Fibroblast of skin of left biceps (primary cell): ENCODE results near the gene LDHA.

Experiments
- DNase-seq, 2 experiments: peaks; one replicate each; pipeline ENCODE4 v3.0.0-alpha.2; 2013; ENCODE audit warnings: low read depth in 2 of 2

LDHA gene

GRCh38 chr11:18394275-18394927, at the start of gene LDHA:
TSS of gene LDHA (plus strand) at chr11:18394563. CDS start at chr11:18396843, 2,280 bp downstream.
- peak; percentile 89 to 91 for DNase-seq

DNA sequence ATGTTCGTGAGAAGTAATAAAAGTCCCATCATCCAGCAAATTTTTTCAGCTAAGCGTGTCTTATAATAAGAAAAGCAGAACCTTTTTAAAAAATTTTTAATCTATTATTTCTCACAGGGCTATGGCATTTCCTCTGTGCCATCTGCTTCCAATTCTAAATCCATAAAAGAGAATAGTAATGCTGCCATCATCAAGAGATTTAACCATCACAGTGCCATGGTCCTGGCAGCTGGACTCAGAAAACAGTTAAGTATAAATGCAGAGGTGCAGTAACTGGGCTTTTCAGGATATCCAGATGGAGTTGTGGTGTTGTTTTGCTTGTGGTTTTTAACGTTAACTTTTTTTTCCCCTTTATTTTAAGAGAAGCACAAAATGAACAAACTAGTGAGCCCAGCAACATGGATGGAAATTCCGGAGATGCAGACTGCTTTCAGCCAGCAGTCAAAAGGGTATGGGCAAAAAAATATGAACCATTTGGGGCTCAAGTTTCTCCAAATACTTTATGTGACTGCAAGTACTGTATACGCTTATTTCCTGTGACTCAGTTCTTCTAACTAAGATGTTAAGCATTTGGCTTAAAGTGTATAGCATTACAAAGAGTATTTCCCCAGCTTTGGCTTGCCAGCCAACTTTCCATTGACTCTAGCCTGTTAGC, 46.8 kb upstream of the LDHA start:
- peak; percentile 51 to 58 for DNase-seq

- peak in 1 of 2 experiments; percentile 10 for DNase-seq
Observed at GRCh38 chr11:18352581-18352980, 41.8 kb upstream of the LDHA start.

DNA sequence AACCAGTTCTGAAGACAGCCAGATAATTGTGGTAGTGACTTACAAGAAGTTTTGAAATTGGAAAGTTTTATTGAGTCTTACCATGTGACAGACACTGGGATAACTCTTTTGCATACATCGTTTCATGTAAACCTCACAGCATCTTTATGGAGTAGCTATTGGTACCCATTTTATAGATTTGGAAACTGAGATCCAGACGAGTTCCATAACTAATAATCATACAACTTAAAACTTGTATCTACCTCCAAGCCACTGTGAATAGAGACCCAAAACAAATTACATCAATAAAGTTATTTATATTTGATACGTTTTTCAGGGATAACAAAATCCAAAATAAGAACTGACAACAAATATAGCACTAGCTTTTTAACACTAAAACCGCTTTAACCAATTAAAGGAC, 35.7 kb upstream of the LDHA start:
- DNase-seq, result no peak

DNA sequence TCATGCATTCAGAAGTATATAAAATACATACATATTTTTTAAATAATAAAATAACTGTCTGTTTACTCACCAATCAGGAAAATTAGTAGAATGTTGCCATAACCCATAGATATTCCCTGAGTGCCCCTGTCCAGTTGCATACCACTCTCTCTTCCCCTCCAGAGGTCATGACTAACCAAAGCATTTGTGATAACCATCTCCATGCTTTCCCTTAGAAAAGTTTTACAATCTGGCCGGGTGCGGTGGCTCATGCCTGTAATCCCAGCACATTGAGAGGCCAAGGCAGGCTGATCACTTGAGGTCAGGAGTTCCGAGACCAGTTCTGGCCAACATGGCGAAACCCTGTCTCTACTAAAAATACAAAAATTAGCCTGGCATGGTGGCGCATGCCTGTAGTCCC, 33.2 kb upstream of the LDHA start:
- DNase-seq, result no peak

DNA sequence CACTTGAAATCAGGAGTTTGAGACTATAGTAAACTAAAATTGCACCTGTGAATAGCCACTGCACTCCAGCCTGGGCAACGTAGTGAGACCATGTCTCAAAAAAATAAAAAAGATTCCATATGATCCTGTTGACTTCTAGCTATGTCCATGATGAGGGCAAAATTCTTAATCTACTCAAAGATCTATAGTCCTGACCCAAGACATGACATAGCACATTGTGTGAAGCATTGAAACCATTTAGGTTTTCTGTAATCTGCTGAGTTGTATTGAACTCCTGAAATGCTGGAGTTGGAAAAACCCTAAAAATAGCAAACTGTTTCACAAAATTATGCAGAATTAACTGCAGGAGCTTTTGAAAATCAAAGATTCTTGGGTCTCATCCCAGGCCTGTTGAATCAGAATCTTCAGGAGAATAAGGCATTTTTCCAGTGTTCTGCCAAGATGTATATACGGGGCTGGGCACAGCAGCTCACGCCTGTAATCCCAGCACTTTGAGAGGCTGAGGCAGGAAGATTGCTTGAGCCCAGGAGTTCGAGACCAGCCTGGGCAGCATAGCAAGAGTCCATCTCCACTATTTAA, 29.8 kb upstream of the LDHA start:
- DNase-seq, result no peak

DNA sequence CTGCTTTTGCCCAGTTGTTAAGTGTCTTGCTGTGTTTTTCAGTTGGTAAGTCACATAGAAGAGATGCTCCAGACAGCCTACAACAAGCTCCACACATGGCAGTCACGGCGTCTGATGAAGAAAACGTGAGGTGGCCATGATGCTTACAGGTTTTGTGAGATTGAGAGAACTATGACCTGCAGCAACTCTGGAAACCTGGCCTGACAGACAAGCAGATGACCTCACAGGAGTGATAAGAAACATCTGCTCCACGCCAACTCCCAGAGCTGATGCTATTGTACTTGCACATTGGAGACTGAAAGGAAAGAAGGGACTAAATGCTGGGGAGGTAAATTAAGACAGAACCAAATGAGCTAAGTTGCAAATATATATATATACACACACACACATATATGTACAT, 28.6 kb upstream of the LDHA start:
- DNase-seq, result no peak

DNA sequence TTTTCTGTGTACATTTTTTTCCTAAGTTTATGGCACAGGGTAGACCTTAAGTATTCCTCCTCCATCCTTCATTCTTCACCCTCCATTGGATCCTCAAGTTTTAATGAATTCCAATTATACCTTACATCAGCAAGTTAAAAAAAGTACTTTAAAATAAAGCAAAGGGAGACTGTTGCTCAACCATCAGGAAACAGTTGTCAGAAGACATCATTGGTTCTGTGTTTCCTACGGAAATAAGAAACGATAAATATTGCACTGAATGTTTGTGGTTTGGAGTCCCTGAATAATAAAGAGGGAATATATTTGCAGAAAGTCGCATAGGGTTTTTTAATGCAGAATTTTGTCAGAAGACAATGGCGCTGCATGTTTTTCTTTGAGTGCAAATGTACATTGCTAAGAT, 28.1 kb upstream of the LDHA start:
- DNase-seq, result no peak

DNA sequence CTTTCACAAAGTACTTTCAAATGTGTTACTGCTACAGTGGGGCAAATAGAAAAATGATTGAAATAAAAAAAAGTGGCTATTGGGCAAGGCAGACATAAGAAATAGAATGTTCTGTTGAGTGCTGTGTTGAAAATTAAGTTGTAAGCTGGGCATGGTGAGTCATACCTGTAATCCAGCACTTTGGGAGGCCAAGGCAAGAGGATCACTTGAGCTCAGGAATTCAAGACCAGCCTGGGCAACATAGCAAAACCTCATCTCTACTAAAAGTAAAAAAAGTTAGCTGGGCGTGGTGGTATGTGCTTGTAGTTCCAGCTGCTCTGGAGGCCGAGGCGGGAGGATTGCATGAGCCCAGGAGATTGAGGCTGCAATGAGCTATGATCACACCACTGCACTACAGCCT, 26.9 kb upstream of the LDHA start:
- DNase-seq, result no peak

GRCh38 chr11:18368221-18368620, 26.1 kb upstream of the LDHA start:
- no peak for DNase-seq

DNA sequence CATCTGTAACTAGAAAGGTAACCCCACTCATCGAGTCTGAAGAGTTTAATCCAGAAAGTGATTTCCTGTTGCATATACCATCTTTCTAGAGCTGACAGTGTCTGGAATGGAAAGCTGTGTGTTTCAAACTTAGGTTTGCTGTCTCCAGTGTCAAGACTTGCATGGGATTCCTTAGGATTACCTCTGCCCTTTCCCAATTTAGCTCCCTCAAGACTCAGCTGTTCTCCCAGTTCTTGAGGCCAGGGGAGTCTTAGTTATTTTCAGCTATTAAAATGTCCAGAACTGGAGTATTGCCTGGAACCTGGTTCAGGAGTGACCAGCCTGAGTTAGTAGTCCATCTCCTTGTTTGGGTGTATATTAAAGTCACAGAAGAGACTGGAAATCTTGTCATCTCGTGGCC, 25.0 kb upstream of the LDHA start:
- no peak for DNase-seq

DNA sequence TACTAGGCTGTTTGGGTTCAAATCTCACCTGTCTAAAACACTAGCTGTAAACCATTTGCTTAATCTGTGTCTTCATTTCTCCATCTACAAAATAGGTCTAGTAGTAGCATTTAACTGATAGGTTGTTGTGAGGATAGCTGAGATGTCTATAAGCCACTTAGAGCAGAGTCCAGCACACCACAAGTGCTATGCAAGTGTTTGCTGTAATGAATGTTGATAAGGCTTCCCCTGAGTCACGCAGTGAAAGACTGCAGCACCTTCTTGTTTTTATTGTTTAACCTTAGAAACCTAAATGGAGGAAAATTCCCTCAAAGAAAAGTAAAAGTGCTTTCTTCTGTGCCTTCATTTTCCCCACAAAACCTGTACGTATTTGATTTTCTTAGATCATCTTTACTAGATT, 23.1 kb upstream of the LDHA start:
- DNase-seq, result no peak

- DNase-seq, result no peak
Observed at GRCh38 chr11:18372201-18372600, 22.2 kb upstream of the LDHA start.

GRCh38 chr11:18374956-18375355, 19.4 kb upstream of the LDHA start:
- no peak for DNase-seq

GRCh38 chr11:18375941-18376340, 18.4 kb upstream of the LDHA start:
- no peak for DNase-seq

DNA sequence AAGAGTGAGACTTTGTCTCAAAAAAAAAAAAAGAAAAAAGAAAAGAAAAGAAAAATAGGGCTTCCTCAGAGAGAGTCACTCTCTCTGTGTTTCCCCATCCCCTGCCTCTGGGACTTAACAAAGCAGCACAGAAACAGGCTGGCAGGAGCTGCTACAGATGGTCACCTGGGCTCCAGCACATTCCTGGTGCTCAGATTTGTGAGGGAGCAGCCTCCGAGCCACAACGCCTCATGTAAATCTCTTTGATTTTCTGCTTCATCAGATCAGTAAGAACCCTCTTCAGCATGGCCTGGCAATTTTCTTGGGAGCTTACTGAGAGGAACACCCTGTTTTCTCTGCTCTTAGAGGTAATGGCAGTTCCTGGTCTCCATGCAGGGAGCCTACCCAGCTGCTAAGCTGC, 15.2 kb upstream of the LDHA start:
- no peak for DNase-seq

DNA sequence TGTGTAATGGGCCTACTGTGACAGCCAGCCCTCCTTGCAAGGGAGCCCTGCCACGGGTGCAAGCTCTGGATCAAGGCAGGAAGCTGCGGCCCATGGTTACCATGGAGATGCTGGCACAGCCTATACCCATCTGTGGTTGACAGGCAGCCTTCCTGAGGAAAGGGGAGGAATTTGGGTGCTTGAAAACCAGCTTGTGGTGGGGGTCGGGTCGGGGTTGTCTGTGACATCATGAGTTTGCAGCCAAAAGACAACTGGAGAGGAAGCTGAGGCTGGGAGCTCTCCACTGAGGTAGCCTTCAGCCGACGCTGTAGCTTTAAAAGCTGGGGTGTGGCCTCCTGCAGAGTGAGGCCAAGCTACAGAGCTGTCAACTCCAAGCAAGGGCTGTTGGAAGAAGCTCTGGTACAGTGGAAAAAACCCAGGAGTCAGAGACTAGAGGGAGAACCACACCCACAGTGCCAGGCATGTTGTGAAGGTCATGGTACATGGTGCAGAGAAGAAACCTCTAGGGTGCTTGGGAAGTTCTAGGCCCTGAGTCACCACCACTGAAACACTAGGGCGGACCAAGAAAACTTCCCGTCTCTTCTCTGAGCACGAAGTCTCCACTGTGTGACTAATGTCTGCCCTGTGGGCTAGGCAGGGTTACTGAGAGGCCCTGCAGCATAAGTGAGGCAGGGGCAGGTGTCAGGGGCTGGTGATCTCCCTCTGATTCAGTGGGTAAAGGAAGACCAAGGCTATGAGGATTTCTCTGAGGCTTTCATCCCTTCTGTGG, 10.8 kb upstream of the LDHA start:
- DNase-seq, result peak; percentile 56 to 62

GRCh38 chr11:18384157-18384641, 10.2 kb upstream of the LDHA start:
- DNase-seq, result peak in 1 of 2 experiments; percentile 40

GRCh38 chr11:18390088-18390487, 4.3 kb upstream of the LDHA start:
- no peak for DNase-seq

- DNase-seq, result no peak
Observed at GRCh38 chr11:18392434-18393321, 1.7 kb upstream of the LDHA start.

- DNase-seq, result no peak
Observed at GRCh38 chr11:18393581-18394274, 635 bp upstream of the LDHA start.
